ENCODE results near the gene TRIB2.
"Not testable (repeated sequence)": the region's sequence is repeated elsewhere in the genome, so short reads cannot be mapped to it uniquely, and the experiment has no call there.

The TRIB2 gene

DNA sequence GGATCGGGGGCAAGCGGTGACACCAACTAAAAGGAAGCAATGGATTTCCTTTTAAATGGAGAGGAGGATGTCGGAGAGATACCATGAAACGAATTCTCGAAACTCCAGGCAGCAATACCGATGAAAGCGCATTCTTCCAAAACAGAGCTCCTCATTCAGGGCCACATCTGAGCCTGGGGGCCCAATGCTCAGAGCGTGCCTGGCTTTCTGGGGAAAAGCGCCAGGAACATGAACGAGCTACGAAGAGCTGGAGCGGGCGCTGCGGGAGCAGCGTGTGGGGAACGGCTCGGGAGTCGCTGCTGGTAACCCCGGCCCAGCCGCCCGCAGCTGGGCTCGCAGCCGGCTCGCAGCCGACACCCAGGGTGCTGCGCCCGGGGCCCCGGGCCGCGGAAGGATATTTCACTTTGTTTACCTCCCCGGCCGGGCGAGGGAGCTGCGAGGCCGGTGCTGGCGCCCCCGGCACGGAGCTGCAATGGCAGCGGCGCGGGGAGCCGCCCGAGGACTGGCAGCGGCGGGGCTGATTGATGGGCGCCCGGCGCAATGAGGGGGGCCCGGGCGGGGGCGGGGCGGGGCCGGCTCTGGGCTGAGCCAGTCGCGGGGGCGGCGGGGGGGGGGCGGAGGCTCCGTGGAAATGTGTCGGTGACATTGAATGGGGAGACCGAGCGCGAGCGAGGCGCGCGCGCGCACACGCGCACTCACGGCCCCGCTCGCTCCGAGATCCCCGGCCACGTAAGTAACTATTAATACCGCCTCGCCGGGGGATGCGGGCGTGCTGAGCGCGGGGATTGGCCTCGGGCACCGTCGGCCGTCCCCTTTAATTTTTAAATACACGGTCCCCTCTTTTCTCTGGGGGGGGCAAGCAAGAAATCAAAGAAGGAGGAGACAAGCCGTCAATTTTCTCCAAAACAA is at the start of gene TRIB2:
Gene TRIB2 (plus strand): TSS at position 655 of the 909 bp plus-strand sequence. CDS start 1,372 bp downstream, outside the sequence.
- peak; percentile 77 for DNase-seq

DNA sequence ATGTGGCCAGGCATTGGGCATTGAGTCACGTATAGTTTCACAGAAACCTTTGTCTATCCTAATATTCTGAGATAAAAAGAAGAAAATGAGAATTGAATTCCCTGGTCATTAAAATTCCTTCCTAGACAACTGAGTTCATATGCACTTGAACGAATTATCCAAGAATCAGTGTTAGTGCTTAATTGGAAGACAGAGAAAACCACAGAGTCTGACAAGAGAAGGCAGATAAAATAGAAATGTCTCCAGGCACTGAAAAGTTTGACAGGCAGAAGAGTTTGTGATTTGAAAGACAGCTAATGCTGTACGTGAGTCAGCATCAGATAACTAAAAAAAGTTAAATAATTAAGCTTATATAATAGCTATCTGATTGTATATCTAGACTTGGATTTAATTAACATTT is 47.7 kb upstream of the TRIB2 start:
- DNase-seq, result no peak

GRCh38 chr2:12672711-12673315 is 43.9 kb upstream of the TRIB2 start:
- no peak for DNase-seq

- no peak for DNase-seq
These were observed 42.0 kb upstream of the TRIB2 start for GRCh38 chr2:12674644-12675328.

DNA sequence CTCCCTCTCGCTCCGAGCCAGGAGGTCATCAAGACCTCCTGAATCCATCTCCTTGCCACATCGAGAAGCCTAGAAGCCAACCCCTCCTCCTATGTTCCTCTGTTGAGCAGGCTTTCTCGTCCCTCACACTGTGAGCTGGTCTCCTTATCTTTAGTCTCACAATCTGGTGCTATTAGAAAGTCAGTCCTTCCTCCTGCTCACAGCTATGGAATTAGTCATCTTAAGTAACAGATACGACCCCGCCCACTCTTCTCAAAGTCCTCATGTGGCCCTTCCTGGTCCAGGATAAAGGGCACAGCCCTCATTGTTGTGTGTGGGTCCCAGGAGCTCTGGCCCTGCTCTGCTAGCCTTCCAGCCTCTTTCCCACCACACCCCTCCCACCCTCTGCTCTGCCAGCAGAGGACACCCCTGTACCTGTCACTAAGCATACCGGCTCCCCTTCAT is 41.4 kb upstream of the TRIB2 start:
- no peak for DNase-seq

- no peak for DNase-seq
These were observed 40.9 kb upstream of the TRIB2 start for GRCh38 chr2:12675801-12676200.

GRCh38 chr2:12676771-12677170 is 40.0 kb upstream of the TRIB2 start:
- no peak for DNase-seq

DNA sequence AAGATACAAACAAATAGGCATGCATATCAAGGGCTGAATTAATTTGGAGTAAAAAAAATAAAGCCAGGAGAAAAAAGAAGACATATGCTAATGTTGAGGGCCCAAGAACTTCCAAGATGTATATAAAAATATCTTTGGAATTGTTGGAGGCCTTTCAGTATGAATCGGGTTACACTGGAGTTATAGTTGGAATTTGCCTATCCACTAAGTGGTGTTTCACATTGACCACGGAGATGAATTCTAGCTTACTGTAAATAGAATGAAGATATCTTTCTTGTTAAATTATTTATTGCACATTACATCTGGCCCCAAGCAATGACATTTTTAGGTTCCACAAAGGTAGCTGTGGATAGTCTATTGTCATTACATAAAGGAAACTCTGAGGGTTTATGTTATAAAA is 38.5 kb upstream of the TRIB2 start:
- no peak for DNase-seq

- no peak for DNase-seq
These were observed 37.1 kb upstream of the TRIB2 start for GRCh38 chr2:12679550-12680072.

DNA sequence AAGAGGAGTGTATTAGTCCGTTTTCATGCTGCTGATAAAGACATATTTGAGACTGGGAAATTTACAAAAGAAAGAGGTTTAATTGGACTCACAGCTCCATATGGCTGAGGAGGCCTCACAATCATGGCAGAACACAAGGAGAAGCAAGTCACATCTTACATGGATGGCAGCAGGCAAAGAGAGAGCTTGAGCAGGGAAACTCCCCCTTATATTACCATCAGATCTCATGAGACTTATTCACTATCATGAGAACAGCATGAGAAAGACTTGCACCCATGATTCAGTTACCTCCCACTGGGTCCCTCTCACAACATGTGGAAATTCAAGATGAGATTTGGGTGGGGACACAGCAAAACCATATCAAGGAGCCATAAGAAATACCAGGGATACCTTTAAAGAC is 36.6 kb upstream of the TRIB2 start:
- not testable (repeated sequence) for DNase-seq

DNA sequence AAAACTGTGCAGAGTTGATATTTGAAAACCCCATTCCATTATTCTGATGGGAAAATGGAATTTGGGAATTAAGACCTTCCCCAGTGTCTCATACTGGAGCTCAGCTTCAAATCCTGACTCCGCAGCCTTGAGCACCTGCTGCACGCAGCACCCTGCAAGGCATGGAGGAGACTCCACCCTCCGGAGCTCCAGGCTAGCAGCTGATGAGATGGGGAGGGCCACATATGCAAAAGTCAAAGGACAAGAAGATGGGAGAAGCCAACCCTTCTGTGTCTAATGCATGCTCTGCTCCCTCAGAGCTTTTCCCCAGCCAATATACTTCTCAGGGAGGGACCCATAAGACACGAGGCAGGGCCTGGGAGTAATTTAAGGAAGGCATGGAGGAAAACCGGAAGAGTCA is 34.7 kb upstream of the TRIB2 start:
- DNase-seq, result no peak

- DNase-seq, result no peak
These were observed 33.2 kb upstream of the TRIB2 start for GRCh38 chr2:12683457-12684100.

- DNase-seq, result peak; percentile 46
These were observed 32.2 kb upstream of the TRIB2 start for GRCh38 chr2:12684471-12684936.

GRCh38 chr2:12685145-12685544 is 31.6 kb upstream of the TRIB2 start:
- no peak for DNase-seq

- DNase-seq, result no peak
These were observed 30.8 kb upstream of the TRIB2 start for GRCh38 chr2:12685956-12686355.

DNA sequence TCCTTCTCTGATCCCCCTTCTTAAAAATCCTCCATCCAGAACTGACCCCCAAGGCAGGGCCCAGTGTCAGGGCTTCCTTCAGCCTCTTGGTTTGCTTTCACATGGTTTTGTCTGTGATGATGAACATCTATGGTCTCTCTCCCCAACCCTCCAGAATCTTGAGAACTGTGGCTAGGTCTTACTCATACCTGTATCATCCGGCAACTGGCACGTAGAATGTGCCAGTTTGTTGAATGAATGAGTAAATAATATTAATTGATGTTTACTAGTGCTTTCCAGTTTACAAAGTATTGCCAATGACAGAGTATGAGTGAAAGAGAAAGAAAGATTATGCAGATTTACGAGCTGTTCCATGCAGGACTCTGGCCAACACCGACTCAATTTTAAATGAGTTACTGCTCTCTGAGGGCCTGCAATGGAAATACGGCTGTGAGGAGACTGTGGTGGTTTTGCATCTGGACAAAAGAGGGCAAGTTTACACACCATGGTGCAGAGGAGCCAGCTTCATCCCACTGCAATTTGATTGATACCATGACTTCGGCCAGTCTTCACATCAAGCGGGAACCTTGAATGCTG is 29.9 kb upstream of the TRIB2 start:
- DNase-seq, result no peak

- DNase-seq, result no peak
These were observed 28.6 kb upstream of the TRIB2 start for GRCh38 chr2:12688091-12688490.

DNA sequence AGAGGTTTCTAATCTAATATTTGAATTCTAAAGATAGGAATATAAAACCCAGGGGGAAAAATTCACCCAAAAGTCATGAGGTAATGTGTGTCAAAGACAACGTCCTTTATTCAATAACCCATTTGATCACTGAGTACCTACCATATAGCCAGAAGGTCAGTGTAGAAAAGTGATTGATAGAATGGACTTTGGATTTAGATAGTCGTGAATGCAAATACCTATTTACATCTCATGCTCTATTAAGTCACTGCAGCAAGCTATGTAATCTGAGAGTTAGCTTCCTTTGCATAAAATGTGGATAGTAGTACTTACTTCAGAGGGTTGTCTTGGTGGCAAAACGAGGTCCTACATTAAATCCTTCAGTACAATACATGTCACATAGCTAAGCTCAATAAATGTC is 27.8 kb upstream of the TRIB2 start:
- DNase-seq, result no peak

GRCh38 chr2:12693509-12693908 is 23.2 kb upstream of the TRIB2 start:
- DNase-seq, result no peak

DNA sequence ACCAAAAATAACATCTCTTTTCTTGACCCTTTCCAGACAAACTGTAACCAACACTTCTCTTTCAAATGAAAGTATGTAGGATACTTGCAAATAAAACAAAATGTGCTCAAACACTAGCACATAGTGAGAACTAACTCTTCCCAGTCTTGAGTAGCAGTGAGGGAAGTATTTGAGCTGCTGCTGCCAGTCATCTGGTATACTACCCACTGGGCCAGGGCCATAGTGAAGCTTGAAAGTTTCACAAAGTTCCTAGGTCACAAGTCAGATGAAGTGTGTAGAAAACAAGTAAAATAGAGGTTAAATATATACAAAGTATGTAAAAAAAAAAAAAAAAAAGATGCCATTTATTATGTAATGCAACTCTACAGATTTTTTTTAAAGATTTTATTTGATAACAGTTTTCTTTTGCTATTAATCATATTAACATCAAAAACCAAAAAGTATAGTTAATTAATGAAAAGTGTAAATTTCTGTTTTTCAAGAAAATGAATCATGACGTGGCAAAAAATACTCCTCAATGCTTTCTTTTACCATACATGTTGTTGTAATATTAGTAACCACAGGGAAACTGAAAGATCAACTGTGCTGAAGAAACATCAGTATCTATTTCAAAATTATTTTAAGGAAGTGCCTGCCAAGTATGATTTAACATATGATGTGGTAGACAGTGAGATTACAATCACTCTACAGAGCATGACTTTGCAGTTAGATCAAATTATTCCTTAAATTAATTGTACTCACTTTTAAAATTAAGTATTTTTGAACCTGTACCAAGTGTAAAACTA is 21.6 kb upstream of the TRIB2 start:
- no peak for DNase-seq

DNA sequence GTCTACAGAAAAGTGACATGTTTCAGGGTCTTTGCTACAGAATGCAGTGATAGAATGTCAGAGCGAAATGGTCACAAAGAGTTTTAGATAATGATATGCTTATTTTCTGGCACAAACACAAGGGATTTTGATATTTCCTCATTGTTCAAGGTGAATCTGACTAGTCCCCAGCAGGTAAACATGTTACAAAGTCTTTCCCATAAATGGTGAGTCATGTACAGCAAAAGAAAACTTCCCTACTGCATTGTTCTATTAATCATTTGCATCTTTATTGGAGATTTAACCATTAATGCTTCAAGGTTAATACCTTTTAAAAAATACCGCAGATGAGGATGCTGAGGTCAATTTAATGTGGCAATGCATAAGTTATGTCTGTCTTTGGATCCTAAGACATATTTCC is 19.1 kb upstream of the TRIB2 start:
- DNase-seq, result no peak

DNA sequence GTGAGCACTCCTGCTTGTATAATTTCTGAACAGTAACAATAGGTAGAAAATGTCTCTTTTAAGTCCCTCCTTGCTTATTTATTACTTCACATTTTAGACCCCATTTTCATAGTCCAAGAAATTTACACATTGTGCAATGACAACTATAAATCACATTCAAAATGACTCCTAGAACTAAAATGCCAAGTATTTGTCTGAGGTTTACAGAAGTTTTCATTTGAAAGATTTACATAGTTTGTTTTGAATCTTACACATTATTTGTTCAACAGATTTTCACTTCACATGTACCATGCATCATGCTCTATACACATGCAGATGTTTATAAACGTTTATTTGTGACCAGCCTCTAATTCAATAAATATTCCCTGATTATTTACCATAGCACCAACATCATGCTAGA is 15.7 kb upstream of the TRIB2 start:
- DNase-seq, result no peak
